Keratinocyte (primary cell): ENCODE data around the gene TAS2R5. TPM values are rescaled to one million over a fixed set of nuclear protein-coding genes. Genes with fewer than 3 reads are reported as not detected.

Experiments used
- DNase-seq: peaks from one replicate; pipeline ENCODE4 v3.0.0-alpha.2; 2011; ENCODE audit warnings: low read depth, missing footprints, low spot score
- FAIRE-seq: peaks from 2 replicates; lab custom pipeline; 2011; peaks lifted over from hg19 to GRCh38; lab: Jason Lieb, UNC
- H2AFZ ChIP-seq: 2 replicates; pipeline ENCODE4 v1.6.0; 2012; ENCODE audit warnings: low read length, control low read depth, inconsistent platforms; ENCODE audit not compliant: control insufficient read depth
- H3K27ac ChIP-seq: 2 replicates; pipeline ENCODE4 v1.5.1; 2011; ENCODE audit warnings: low read length; ENCODE audit not compliant: control insufficient read depth, insufficient read depth
- H3K27me3 ChIP-seq: 3 replicates; pipeline ENCODE4 v1.6.0; 2011; ENCODE audit warnings: low read length; ENCODE audit not compliant: control insufficient read depth, insufficient read depth; ENCODE audit errors: extremely low read depth
- H3K36me3 ChIP-seq, 2 experiments: 2 replicates in 1 of 2; 3 replicates in 1 of 2; pipeline ENCODE4 v1.5.1; 2011; ENCODE audit warnings: low read length in 2 of 2, mild to moderate bottlenecking in 1 of 2; ENCODE audit not compliant: control insufficient read depth in 2 of 2, insufficient read depth in 2 of 2; ENCODE audit errors: extremely low read depth in 1 of 2
- H3K4me1 ChIP-seq: 3 replicates; pipeline ENCODE4 v1.5.1; 2011; ENCODE audit warnings: low read length; ENCODE audit not compliant: control insufficient read depth, insufficient read depth; ENCODE audit errors: extremely low read depth
- H3K4me2 ChIP-seq: 3 replicates; pipeline ENCODE4 v1.6.0; 2011; ENCODE audit warnings: low read depth, low read length; ENCODE audit not compliant: control insufficient read depth, insufficient read depth; ENCODE audit errors: extremely low read depth
- H3K4me3 ChIP-seq, 3 experiments: fragments of 200-600 bp in 1 of 3; sonication (generic) in 1 of 3; 2 replicates in 2 of 3; 3 replicates in 1 of 3; pipeline ENCODE4 v1.5.1; 2011 to 2016; ENCODE audit warnings: low read length in 3 of 3, mild to moderate bottlenecking in 3 of 3, control low read depth in 2 of 3, inconsistent platforms in 1 of 3, low read depth in 1 of 3, mixed read lengths in 1 of 3, mixed run types in 1 of 3, moderate library complexity in 1 of 3; ENCODE audit not compliant: control insufficient read depth in 2 of 3, insufficient read depth in 2 of 3; ENCODE audit errors: extremely low read depth in 1 of 3
- H3K79me2 ChIP-seq: 2 replicates; pipeline ENCODE4 v1.6.0; 2012; ENCODE audit warnings: low read length; ENCODE audit not compliant: control insufficient read depth, insufficient read depth
- H3K9ac ChIP-seq: 3 replicates; pipeline ENCODE4 v1.6.0; 2011; ENCODE audit warnings: low read length; ENCODE audit not compliant: control insufficient read depth, insufficient read depth; ENCODE audit errors: extremely low read depth
- H3K9me1 ChIP-seq: 3 replicates; pipeline ENCODE4 v1.6.0; 2011; ENCODE audit warnings: low read length; ENCODE audit not compliant: control insufficient read depth, insufficient read depth; ENCODE audit errors: extremely low read depth
- H3K9me3 ChIP-seq: 2 replicates; pipeline ENCODE4 v1.5.1; 2012; ENCODE audit warnings: low read depth, low read length; ENCODE audit not compliant: control insufficient read depth
- H4K20me1 ChIP-seq: 3 replicates; pipeline ENCODE4 v1.6.0; 2011; ENCODE audit warnings: low read length; ENCODE audit not compliant: control insufficient read depth, insufficient read depth; ENCODE audit errors: extremely low read depth
- EZH2 ChIP-seq: IDR thresholded peaks from one replicate; pipeline ENCODE4 v1.6.1; 2012; ENCODE audit warnings: inconsistent platforms, mild to moderate bottlenecking, low read length, moderate library complexity
- dilution Hi-C: fragments of 300-500 bp; cut with MboI; formaldehyde crosslinking; loops from one replicate; pipeline ENCODE4 v1.7.0; 2020; ENCODE audit warnings: low sequenced_read_pairs; ENCODE audit not compliant: extremely low pct_ligation_motif_present
- polyA plus RNA-seq, 5 experiments: library from polyadenylated mRNA; depleted of rRNA in 3 of 5; stranded (reverse) in 3 of 5; stranded (forward) in 1 of 5; unstranded in 1 of 5; fragments of >200 nt; gene quantifications; 1 replicate in 1 of 5; 2 replicates in 3 of 5; 3 replicates in 1 of 5; pipeline versions ENCODE4 v1.2.1 to v1.2.3, GENCODE V29; 2011 to 2012; ENCODE audit warnings: missing spikeins in 2 of 5, low read depth in 1 of 5, low replicate concordance in 1 of 5
- TF ChIP-seq, protein P1 (sequence below), 3 experiments: IDR thresholded peaks in 1 of 3; conservative IDR thresholded peaks in 1 of 3; optimal IDR thresholded peaks in 1 of 3; 2 replicates in 2 of 3; 3 replicates in 1 of 3; pipeline versions ENCODE3 to v1.5.1; 2011; ENCODE audit warnings: low read length in 3 of 3, mild to moderate bottlenecking in 3 of 3, moderate library complexity in 2 of 3, control low read depth in 1 of 3, inconsistent platforms in 1 of 3; ENCODE audit not compliant: insufficient read depth in 2 of 3; ENCODE audit errors: extremely low read depth in 1 of 3

Gene TAS2R5
- polyA plus RNA-seq, 1 donor (not counting 4 experiments of a cell fraction or from before 2014, with no cell fraction given) = 2.0 TPM

DNA sequence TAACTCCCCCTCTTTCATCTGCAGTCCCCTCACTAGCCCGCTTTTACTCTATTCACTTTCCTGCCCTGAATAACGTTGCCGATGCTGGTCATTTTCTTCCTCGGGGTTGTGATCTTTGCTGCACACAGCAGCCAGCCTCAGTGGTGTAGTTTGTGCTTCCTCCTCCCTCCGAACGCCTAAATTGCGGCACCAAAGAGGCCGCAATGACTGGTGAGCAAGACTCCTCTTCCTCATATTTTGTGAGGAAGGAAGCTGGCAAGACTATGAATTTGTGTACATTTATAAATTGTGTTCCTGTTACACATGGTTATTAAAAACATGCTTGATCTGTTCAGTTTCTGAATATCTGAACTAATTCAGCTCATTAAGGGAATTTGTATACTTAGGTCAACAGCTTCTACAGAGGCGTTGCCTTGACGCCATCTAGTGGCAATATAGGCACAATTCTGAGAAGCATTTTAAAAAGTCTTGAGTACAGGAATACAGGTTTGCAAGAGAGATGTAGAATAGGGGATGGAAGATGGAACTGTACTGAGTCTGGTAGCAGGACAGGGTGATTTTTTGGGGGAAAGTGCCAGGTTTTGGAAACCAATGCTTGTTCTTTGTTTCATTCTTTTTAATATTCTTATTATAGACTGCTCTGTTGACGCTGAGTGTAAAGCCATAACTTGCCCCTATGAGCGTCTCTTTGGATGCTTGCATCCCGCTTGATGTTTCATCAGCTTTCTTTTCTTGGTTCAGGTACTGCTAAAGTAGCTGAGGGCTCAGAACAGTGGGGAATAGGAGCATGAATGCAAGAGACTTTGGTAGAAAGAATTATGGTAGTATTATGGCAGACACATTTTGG lies 4.1 kb upstream of the TAS2R5 start:
- H2AFZ ChIP-seq = no peak overlapping the region
- FAIRE-seq (peak; percentile 66), DNase-seq (no peak)
- no peak overlapping the region for H3K9ac ChIP-seq
- no peaks in the 10 kb centered on the region for H3K79me2 ChIP-seq
- no peak overlapping the region for H3K4me3 ChIP-seq
- no peaks in the 10 kb centered on the region for H4K20me1 ChIP-seq
- no peak overlapping the region for H3K27ac ChIP-seq
- H3K27me3 ChIP-seq = no peaks in the 10 kb centered on the region
- H3K36me3 ChIP-seq = peaks cover 5 to 12% of the 10 kb centered on the region in 2 experiments
- no peak for TF ChIP-seq EZH2
- TF ChIP-seq, protein P1, sequence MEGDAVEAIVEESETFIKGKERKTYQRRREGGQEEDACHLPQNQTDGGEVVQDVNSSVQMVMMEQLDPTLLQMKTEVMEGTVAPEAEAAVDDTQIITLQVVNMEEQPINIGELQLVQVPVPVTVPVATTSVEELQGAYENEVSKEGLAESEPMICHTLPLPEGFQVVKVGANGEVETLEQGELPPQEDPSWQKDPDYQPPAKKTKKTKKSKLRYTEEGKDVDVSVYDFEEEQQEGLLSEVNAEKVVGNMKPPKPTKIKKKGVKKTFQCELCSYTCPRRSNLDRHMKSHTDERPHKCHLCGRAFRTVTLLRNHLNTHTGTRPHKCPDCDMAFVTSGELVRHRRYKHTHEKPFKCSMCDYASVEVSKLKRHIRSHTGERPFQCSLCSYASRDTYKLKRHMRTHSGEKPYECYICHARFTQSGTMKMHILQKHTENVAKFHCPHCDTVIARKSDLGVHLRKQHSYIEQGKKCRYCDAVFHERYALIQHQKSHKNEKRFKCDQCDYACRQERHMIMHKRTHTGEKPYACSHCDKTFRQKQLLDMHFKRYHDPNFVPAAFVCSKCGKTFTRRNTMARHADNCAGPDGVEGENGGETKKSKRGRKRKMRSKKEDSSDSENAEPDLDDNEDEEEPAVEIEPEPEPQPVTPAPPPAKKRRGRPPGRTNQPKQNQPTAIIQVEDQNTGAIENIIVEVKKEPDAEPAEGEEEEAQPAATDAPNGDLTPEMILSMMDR (optimal IDR thresholded peaks at IDR 0.05 in 1 of 3, IDR thresholded peaks at IDR 0.05 in 1 of 3, conservative IDR thresholded peaks at IDR 0.05 in 1 of 3; ENCODE audit: extremely low read depth in 1 of 3, insufficient read depth in 2 of 3, low read length in 3 of 3) = peak in 2 of 3 experiments; percentile 65 to 67
- no peaks in the 10 kb centered on the region for H3K4me1 ChIP-seq
- no peaks in the 10 kb centered on the region for H3K9me3 ChIP-seq
- H3K9me1 ChIP-seq = no peaks in the 10 kb centered on the region
- dilution Hi-C loops = no loop called here
- no peak overlapping the region for H3K4me2 ChIP-seq

DNA sequence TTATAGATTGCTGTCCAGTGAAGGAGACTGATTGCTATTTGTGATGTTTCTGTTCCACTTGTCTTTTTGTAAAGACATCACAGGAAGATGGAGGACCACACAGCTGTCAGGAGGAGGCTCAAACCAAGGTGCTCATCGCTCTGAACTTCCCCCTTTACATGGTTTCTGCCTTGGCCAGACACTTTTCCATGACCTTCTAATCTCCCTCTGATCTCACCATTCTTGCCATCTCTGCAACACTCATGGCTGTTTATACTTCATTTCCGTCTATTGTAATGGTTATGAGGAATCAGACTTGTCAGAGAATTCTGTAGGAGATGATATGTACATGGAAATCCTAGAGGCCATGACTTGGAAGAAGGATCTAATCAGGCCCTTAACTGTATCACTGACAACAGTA lies 1.7 kb upstream of the TAS2R5 start:
- Histone ChIP-seq H3K9me1 (no peaks in the 10 kb centered on the region), H3K27me3 (no peaks in the 10 kb centered on the region), H2AFZ (no peak overlapping the region), H3K4me3 (no peak overlapping the region), H3K36me3 (peaks cover 7 to 12% of the 10 kb centered on the region in 2 experiments), H3K4me2 (no peak overlapping the region), H3K27ac (no peak overlapping the region), H3K4me1 (no peaks in the 10 kb centered on the region), H3K79me2 (no peaks in the 10 kb centered on the region), H3K9me3 (no peaks in the 10 kb centered on the region), H3K9ac (no peak overlapping the region), H4K20me1 (no peaks in the 10 kb centered on the region)
- TF ChIP-seq EZH2 = no peak
- TF ChIP-seq, protein P1 (optimal IDR thresholded peaks at IDR 0.05 in 1 of 3, IDR thresholded peaks at IDR 0.05 in 1 of 3, conservative IDR thresholded peaks at IDR 0.05 in 1 of 3; ENCODE audit: extremely low read depth in 1 of 3, insufficient read depth in 2 of 3, low read length in 3 of 3) = no peak
- dilution Hi-C loops = no loop called here
- DNase-seq (no peak), FAIRE-seq (no peak)
